ENCODE data around the gene SLC25A15. TPM values are rescaled to one million over a fixed set of nuclear protein-coding genes. Genes with fewer than 3 reads are reported as not detected.
A peak's percentile ranks its signal among the peaks of the same experiment; 100 is the strongest.

Gene SLC25A15
- total and polyA plus RNA-seq, 2 donors (not counting 1 experiment from before 2014, with no cell fraction given): 6.8 to 9.6 TPM

- Histone ChIP-seq H3K4me1 (ENCODE audit: control insufficient read depth, extremely low read depth, insufficient read depth, low read length) (no peaks in the 10 kb centered on the region), H2AFZ (ENCODE audit: low read length) (no peak overlapping the region), H3K79me2 (ENCODE audit: control insufficient read depth, insufficient read depth, low read length) (no peaks in the 10 kb centered on the region), H3K27ac (ENCODE audit: insufficient read depth, low read length) (no peak overlapping the region), H3K9ac (ENCODE audit: insufficient read depth, low read length) (no peak overlapping the region), H4K20me1 (ENCODE audit: control insufficient read depth, extremely low read depth, insufficient read depth, low read length) (no peaks in the 10 kb centered on the region), H3K9me3 (ENCODE audit: control insufficient read depth, insufficient read depth, low read depth, low read length) (no peaks in the 10 kb centered on the region), H3K4me2 (ENCODE audit: extremely low read depth, insufficient read depth, low read length) (no peak overlapping the region), H3K4me3 (replicated peaks in 1 of 4; ENCODE audit: control extremely low read depth in 1 of 4, insufficient read depth in 1 of 4, low read depth in 3 of 4, low read length in 4 of 4) (no peak overlapping the region), H3K36me3 (ENCODE audit: control insufficient read depth, insufficient read depth, low read length) (peaks cover 1% of the 10 kb centered on the region), H3K27me3 (ENCODE audit: control insufficient read depth, insufficient read depth, low read length) (no peaks in the 10 kb centered on the region)
- no peak for TF ChIP-seq EZH2 (IDR thresholded peaks at IDR 0.05; ENCODE audit: low read length, missing control alignments)
- TF ChIP-seq CTCF (conservative IDR thresholded peaks at IDR 0.05 in 1 of 2, IDR thresholded peaks at IDR 0.05 in 1 of 2; ENCODE audit: low read depth in 1 of 2, low read length in 2 of 2): no peak
- DNase-seq (ENCODE audit: low read depth in 2 of 2): no peak
Measured at GRCh38 chr13:40756042-40756441, 33.4 kb upstream of the SLC25A15 start.

- no peak overlapping the region for H3K27ac ChIP-seq (ENCODE audit: insufficient read depth, low read length)
- TF ChIP-seq CTCF (conservative IDR thresholded peaks at IDR 0.05 in 1 of 2, IDR thresholded peaks at IDR 0.05 in 1 of 2; ENCODE audit: low read depth in 1 of 2, low read length in 2 of 2) (no peak), EZH2 (IDR thresholded peaks at IDR 0.05; ENCODE audit: low read length, missing control alignments) (no peak)
- H3K9me3 ChIP-seq (ENCODE audit: control insufficient read depth, insufficient read depth, low read depth, low read length): no peaks in the 10 kb centered on the region
- H3K4me2 ChIP-seq (ENCODE audit: extremely low read depth, insufficient read depth, low read length): no peak overlapping the region
- peaks cover 1% of the 10 kb centered on the region for H3K36me3 ChIP-seq (ENCODE audit: control insufficient read depth, insufficient read depth, low read length)
- H3K27me3 ChIP-seq (ENCODE audit: control insufficient read depth, insufficient read depth, low read length): no peaks in the 10 kb centered on the region
- no peak overlapping the region for H2AFZ ChIP-seq (ENCODE audit: low read length)
- H3K9ac ChIP-seq (ENCODE audit: insufficient read depth, low read length): no peak overlapping the region
- no peak for DNase-seq (ENCODE audit: low read depth in 2 of 2)
- no peaks in the 10 kb centered on the region for H3K79me2 ChIP-seq (ENCODE audit: control insufficient read depth, insufficient read depth, low read length)
- H4K20me1 ChIP-seq (ENCODE audit: control insufficient read depth, extremely low read depth, insufficient read depth, low read length): no peaks in the 10 kb centered on the region
- H3K4me3 ChIP-seq (replicated peaks in 1 of 4; ENCODE audit: control extremely low read depth in 1 of 4, insufficient read depth in 1 of 4, low read depth in 3 of 4, low read length in 4 of 4): no peak overlapping the region
- peaks cover 7% of the 10 kb centered on the region for H3K4me1 ChIP-seq (ENCODE audit: control insufficient read depth, extremely low read depth, insufficient read depth, low read length)
Measured at GRCh38 chr13:40758811-40759210, 30.6 kb upstream of the SLC25A15 start.

- H3K79me2 ChIP-seq (ENCODE audit: control insufficient read depth, insufficient read depth, low read length): no peaks in the 10 kb centered on the region
- no peak overlapping the region for H3K9ac ChIP-seq (ENCODE audit: insufficient read depth, low read length)
- peak in 1 of 2 donors; percentile 23 for DNase-seq (ENCODE audit: low read depth in 2 of 2)
- no peaks in the 10 kb centered on the region for H3K9me3 ChIP-seq (ENCODE audit: control insufficient read depth, insufficient read depth, low read depth, low read length)
- H3K4me3 ChIP-seq (replicated peaks in 1 of 4; ENCODE audit: control extremely low read depth in 1 of 4, insufficient read depth in 1 of 4, low read depth in 3 of 4, low read length in 4 of 4): no peak overlapping the region
- H3K4me2 ChIP-seq (ENCODE audit: extremely low read depth, insufficient read depth, low read length): peak overlapping the region; percentile 72
- H3K4me1 ChIP-seq (ENCODE audit: control insufficient read depth, extremely low read depth, insufficient read depth, low read length): peaks cover 8% of the 10 kb centered on the region
- peaks cover 1% of the 10 kb centered on the region for H3K36me3 ChIP-seq (ENCODE audit: control insufficient read depth, insufficient read depth, low read length)
- TF ChIP-seq CTCF (conservative IDR thresholded peaks at IDR 0.05 in 1 of 2, IDR thresholded peaks at IDR 0.05 in 1 of 2; ENCODE audit: low read depth in 1 of 2, low read length in 2 of 2) (no peak), EZH2 (IDR thresholded peaks at IDR 0.05; ENCODE audit: low read length, missing control alignments) (no peak)
- H4K20me1 ChIP-seq (ENCODE audit: control insufficient read depth, extremely low read depth, insufficient read depth, low read length): no peaks in the 10 kb centered on the region
- no peak overlapping the region for H2AFZ ChIP-seq (ENCODE audit: low read length)
- H3K27me3 ChIP-seq (ENCODE audit: control insufficient read depth, insufficient read depth, low read length): no peaks in the 10 kb centered on the region
- H3K27ac ChIP-seq (ENCODE audit: insufficient read depth, low read length): peak overlapping the region; percentile 53
Measured at GRCh38 chr13:40762849-40763248, 26.6 kb upstream of the SLC25A15 start.

Measured in fibroblast of lung (primary cell).